IPS-NIHi7 (cell line): Measurements from ENCODE around the gene ADGRB2.

ENCODE experiments used
- DNase-seq: peaks from one replicate; pipeline ENCODE4 v3.0.0; 2012; ENCODE audit warnings: mixed read lengths; ENCODE audit errors: extremely low spot score

Gene ADGRB2

GRCh38 chr1:31679091-31679490 lies 85.0 kb downstream of the ADGRB2 start:
- no peak for DNase-seq

- DNase-seq = no peak
These were observed 85.5 kb downstream of the ADGRB2 start for GRCh38 chr1:31678681-31679080.

DNA sequence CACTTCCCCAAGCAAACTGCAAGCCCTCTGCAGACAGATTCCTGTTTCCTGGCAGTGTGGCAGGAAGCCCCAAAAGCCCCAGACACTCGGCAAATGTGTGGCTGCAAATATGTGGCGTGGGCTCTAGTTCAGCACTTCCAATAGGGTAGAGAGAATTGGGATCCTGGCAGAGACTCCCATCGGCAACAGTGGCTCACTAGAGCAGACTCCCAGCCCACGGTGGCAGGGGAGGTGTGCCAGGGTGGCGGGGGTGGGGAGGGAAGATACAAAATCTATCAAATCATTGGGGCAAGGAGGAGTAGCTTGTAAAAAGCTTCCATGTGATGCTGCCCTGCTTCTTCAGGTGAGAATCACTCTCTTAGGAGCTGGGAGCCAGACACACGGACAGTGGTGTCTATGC lies 86.2 kb downstream of the ADGRB2 start:
- DNase-seq = no peak

- no peak for DNase-seq
These were observed 86.7 kb downstream of the ADGRB2 start for GRCh38 chr1:31677401-31677800.
